A673 (cell line): ENCODE data around the gene THOC1.

Experiments
- EZH2 ChIP-seq: fragments of 200-600 bp; sonication (generic); IDR thresholded peaks from 2 replicates; pipeline ENCODE4 v1.6.1; 2017; ENCODE audit warnings: borderline replicate concordance, low read depth, mild to moderate bottlenecking, mixed read lengths, antibody characterized with exemption, low read length; ENCODE audit not compliant: poor library complexity, severe bottlenecking
- TF ChIP-seq, protein P1 (sequence below): fragments of 300-800, 200-600 bp; sonication (generic); conservative IDR thresholded peaks from 2 replicates; pipeline ENCODE4 v1.5.1; 2017; ENCODE audit warnings: low read depth, mild to moderate bottlenecking, antibody characterized with exemption, low read length, moderate library complexity, mixed read lengths

DNA sequence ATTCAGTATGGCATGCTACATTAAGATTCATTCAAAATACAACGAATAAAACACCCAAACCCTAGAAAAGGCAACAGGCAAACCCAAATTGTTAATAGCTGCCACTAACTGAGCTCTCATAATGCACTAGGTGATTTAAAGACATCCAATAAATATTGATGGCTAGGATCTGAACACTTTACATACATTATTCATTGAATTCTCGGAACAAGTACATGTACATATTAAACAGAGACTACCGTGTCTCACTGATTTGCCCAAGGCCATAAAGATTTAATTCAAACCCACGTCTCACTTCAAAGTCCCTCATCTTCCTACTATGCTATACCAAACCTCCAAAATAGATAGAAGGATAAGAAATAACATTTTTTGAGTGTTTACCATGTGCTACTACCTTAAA is 42.1 kb downstream of the THOC1 start:
- TF ChIP-seq, protein P1, sequence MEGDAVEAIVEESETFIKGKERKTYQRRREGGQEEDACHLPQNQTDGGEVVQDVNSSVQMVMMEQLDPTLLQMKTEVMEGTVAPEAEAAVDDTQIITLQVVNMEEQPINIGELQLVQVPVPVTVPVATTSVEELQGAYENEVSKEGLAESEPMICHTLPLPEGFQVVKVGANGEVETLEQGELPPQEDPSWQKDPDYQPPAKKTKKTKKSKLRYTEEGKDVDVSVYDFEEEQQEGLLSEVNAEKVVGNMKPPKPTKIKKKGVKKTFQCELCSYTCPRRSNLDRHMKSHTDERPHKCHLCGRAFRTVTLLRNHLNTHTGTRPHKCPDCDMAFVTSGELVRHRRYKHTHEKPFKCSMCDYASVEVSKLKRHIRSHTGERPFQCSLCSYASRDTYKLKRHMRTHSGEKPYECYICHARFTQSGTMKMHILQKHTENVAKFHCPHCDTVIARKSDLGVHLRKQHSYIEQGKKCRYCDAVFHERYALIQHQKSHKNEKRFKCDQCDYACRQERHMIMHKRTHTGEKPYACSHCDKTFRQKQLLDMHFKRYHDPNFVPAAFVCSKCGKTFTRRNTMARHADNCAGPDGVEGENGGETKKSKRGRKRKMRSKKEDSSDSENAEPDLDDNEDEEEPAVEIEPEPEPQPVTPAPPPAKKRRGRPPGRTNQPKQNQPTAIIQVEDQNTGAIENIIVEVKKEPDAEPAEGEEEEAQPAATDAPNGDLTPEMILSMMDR: no peak
- no peak for TF ChIP-seq EZH2
